GM10266 (cell line): ENCODE data around the gene NAB1.

Experiments
- DNase-seq: peaks from one replicate; pipeline ENCODE4 v3.0.0; 2012; ENCODE audit errors: extremely low spot score
- TF ChIP-seq, protein P1 (sequence below): IDR thresholded peaks from 2 replicates; pipeline ENCODE4 v1.5.1; 2012; ENCODE audit warnings: mild to moderate bottlenecking, low read depth; ENCODE audit not compliant: control insufficient read depth, insufficient read depth; ENCODE audit errors: missing control alignments

Gene NAB1

GRCh38 chr2:190655570-190655969 is 6.7 kb downstream of the NAB1 start:
- TF ChIP-seq, protein P1, sequence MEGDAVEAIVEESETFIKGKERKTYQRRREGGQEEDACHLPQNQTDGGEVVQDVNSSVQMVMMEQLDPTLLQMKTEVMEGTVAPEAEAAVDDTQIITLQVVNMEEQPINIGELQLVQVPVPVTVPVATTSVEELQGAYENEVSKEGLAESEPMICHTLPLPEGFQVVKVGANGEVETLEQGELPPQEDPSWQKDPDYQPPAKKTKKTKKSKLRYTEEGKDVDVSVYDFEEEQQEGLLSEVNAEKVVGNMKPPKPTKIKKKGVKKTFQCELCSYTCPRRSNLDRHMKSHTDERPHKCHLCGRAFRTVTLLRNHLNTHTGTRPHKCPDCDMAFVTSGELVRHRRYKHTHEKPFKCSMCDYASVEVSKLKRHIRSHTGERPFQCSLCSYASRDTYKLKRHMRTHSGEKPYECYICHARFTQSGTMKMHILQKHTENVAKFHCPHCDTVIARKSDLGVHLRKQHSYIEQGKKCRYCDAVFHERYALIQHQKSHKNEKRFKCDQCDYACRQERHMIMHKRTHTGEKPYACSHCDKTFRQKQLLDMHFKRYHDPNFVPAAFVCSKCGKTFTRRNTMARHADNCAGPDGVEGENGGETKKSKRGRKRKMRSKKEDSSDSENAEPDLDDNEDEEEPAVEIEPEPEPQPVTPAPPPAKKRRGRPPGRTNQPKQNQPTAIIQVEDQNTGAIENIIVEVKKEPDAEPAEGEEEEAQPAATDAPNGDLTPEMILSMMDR: no peak
- no peak for DNase-seq

- TF ChIP-seq, protein P1: no peak
- no peak for DNase-seq
These were observed 7.4 kb downstream of the NAB1 start for GRCh38 chr2:190656301-190656700.

- TF ChIP-seq, protein P1: no peak
- DNase-seq: no peak
These were observed 8.8 kb downstream of the NAB1 start for GRCh38 chr2:190657474-190658255.

DNA sequence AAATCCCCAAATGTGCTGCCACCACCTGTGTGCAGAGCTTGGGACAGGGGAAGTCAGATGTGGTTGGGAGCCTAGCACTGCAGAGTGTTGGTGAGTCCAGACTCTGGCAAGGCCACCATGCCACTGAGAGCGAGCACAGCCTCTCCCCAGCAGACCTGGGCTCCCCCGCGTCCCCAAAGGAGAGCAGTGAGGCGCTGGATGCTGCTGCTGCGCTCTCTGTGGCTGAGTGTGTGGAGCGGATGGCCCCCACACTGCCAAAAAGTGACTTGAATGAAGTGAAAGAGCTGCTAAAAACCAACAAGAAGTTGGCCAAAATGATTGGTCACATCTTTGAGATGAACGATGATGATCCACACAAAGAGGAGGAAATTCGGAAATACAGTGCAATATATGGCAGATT is 10.7 kb downstream of the NAB1 start:
- no peak for DNase-seq
- TF ChIP-seq, protein P1: no peak

DNA sequence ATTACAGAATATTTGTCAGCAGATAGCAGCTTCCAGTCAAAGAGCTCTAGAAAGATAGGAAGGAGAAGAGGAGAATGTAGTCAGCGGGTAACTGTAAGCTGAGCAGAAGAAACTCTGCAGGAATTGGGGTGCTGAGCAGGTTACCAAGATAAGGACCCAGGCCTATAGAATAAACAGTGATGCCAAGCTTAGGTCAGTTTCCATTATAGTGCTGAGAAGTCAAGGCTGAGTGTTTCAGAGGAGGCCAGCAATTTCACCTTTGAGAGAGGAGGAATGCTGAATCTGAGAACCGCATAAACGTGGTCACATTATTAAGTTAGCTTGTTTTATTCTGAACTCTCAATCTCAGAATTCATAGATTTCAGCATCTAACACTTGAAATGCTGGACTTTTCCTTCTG is 13.9 kb downstream of the NAB1 start:
- no peak for DNase-seq
- TF ChIP-seq, protein P1: no peak

GRCh38 chr2:190663348-190663747 is 14.5 kb downstream of the NAB1 start:
- no peak for DNase-seq
- TF ChIP-seq, protein P1: no peak

- TF ChIP-seq, protein P1: no peak
- no peak for DNase-seq
These were observed 15.0 kb downstream of the NAB1 start for GRCh38 chr2:190663839-190664238.
